Mucosa of stomach (tissue), 1 donor: Measurements from ENCODE around the gene BMPR1A.

ENCODE experiments used
- H3K27me3 ChIP-seq: one replicate; pipeline ENCODE4 v1.7.0; 2013; ENCODE audit warnings: mild to moderate bottlenecking, low read length; ENCODE audit not compliant: control insufficient read depth, insufficient read depth
- H3K36me3 ChIP-seq: one replicate; pipeline ENCODE4 v1.7.0; 2013; ENCODE audit warnings: low read length; ENCODE audit not compliant: control insufficient read depth, insufficient read depth
- H3K4me1 ChIP-seq: one replicate; pipeline ENCODE4 v1.7.0; 2013; ENCODE audit warnings: mild to moderate bottlenecking, low read length; ENCODE audit not compliant: control insufficient read depth, insufficient read depth
- H3K4me3 ChIP-seq: one replicate; pipeline ENCODE4 v1.7.0; 2013; ENCODE audit warnings: low read length
- H3K9ac ChIP-seq: one replicate; pipeline ENCODE4 v1.7.0; 2013; ENCODE audit warnings: mild to moderate bottlenecking, low read length, moderate library complexity
- H3K9me3 ChIP-seq: one replicate; pipeline ENCODE4 v1.7.0; 2013; ENCODE audit warnings: mild to moderate bottlenecking, low read length, moderate library complexity; ENCODE audit not compliant: control insufficient read depth
- donor health status: Pancreatic carcinoma.

Gene BMPR1A

GRCh38 chr10:86755740-86756510 lies 494 bp upstream of the BMPR1A start:
- peaks cover 11% of the 10 kb centered on the region for H3K4me1 ChIP-seq
- H3K4me3 ChIP-seq = peak overlapping the region; percentile 57
- no peaks in the 10 kb centered on the region for H3K9me3 ChIP-seq
- H3K9ac ChIP-seq = peak overlapping the region; percentile 76
- no peaks in the 10 kb centered on the region for H3K36me3 ChIP-seq
- H3K27me3 ChIP-seq = no peaks in the 10 kb centered on the region

DNA sequence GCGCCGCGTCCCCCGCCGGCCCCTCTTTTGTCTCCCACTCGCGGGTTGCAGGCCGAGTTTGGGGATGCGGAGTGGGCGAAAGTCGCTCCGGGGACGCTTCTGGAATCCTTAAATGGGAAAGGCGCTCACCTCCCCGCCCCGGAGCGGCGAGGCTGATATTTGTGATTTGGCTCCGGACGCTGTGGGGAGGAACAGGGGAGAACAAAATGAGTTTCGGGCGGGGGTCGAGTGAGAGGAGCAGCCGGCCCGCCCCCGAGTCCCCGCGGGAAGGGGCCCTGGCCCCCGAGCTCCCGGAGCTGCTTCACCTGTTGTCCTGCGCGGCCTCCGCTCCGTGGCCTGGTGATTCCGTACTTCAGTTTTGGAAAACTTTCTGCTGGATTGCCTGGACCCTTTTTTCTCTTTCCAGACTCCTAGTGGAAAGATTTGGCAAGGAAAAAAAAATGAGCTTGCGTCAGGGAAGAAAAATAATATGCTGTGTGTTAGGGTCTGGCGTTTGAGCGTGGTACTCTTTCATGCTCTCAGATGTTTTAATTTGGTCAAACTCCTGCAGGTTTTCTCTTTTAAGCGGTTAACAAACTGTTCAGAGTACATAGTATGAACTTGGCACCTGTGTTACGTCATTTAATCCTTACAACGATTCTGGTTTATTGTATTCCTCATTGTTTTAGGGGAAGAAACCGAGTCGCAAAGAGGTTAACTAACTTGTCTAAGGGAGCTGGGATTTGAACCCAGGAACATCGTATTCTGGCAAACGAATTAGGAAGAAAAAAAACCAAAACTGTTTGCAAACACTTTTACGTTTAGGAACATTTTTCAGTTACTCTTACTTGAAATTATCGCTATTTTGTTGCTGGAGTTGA lies 924 bp downstream of the BMPR1A start:
- Histone ChIP-seq H3K36me3 (no peaks in the 10 kb centered on the region), H3K27me3 (no peaks in the 10 kb centered on the region), H3K4me1 (peaks cover 11% of the 10 kb centered on the region), H3K4me3 (peak overlapping the region; percentile 42), H3K9ac (peak overlapping the region; percentile 81), H3K9me3 (no peaks in the 10 kb centered on the region)

DNA sequence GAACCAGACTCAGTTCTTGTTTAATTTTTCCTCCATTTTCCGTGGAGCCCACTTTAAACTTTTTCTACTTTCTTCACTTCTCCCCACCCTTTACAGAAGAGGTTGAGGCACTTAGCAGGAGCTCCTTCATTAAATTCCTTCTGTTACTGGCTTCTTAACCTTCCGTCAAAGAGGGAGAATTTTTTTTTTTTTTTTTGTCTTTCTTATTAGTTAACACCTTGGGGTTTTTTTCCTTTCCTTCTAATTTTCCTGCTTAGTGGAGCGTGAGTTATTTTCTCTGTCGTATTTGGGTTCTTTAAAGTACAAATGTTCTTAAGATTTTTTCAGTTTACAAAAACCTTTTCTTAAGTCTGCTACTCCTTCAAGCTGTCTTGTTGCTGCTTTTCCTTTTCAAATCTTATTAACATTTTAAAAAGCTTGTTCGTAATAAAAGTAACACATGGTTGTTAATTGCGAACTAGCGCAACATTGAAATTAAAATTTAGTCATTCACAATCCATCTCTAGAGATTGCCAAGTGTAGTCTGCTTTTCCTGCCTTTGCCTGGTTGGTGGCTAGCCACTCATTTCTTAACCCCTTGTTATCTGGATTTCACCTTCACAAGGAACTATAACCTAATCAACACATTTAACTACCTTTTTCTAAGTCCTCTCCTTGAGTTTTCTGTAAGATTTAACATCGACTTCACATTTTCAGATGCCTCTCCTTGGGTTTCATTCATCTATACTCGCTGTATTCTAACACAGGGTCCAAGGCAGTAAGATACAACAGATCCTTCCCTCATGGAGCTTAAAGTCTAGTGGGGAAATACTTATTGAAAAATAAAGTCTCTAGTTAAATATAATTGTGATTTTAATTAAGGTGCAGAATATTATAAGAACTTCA lies 2.0 kb downstream of the BMPR1A start:
- no peaks in the 10 kb centered on the region for H3K27me3 ChIP-seq
- H3K36me3 ChIP-seq = no peaks in the 10 kb centered on the region
- no peaks in the 10 kb centered on the region for H3K9me3 ChIP-seq
- no peak overlapping the region for H3K4me3 ChIP-seq
- peaks cover 7% of the 10 kb centered on the region for H3K4me1 ChIP-seq
- H3K9ac ChIP-seq = peak overlapping the region; percentile 81

- Histone ChIP-seq H3K36me3 (no peaks in the 10 kb centered on the region), H3K4me3 (no peak overlapping the region), H3K9me3 (no peaks in the 10 kb centered on the region), H3K4me1 (peaks cover 7% of the 10 kb centered on the region), H3K27me3 (no peaks in the 10 kb centered on the region), H3K9ac (no peak overlapping the region)
These were observed 2.8 kb downstream of the BMPR1A start for GRCh38 chr10:86759073-86759672.

- no peaks in the 10 kb centered on the region for H3K9me3 ChIP-seq
These were observed 7.0 kb downstream of the BMPR1A start for GRCh38 chr10:86763404-86763803.

DNA sequence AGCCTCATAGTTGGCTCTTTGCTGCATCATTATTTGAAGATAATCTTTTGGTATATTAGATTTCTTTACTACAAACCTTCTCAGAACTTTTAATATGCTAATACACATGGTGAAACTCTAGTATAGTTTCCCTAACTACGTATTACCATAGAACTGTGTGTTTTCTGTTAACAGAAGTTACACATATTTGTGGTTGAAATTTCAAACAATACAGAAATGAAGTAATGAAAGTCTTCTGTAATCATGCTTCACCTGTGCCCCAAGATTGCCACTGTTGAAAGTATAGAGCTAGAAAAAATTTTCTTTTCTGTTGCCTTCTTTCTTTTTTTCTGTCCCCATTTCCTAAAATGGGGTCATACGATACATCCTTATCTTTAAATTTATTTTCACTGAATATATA lies 9.1 kb downstream of the BMPR1A start:
- H3K9ac ChIP-seq = no peak overlapping the region
- H3K27me3 ChIP-seq = no peaks in the 10 kb centered on the region
- H3K4me3 ChIP-seq = no peak overlapping the region
- H3K4me1 ChIP-seq = peaks cover 8% of the 10 kb centered on the region
- H3K36me3 ChIP-seq = no peaks in the 10 kb centered on the region
- H3K9me3 ChIP-seq = no peaks in the 10 kb centered on the region

More at GRCh38 chr10:86763404-86763803, 7.0 kb downstream of the BMPR1A start:
- no peak overlapping the region for H3K4me3 ChIP-seq
- no peaks in the 10 kb centered on the region for H3K27me3 ChIP-seq
- H3K4me1 ChIP-seq = peaks cover 5% of the 10 kb centered on the region
- H3K36me3 ChIP-seq = no peaks in the 10 kb centered on the region
- H3K9ac ChIP-seq = no peak overlapping the region

- H3K9ac ChIP-seq = no peak overlapping the region
- H3K4me1 ChIP-seq = peaks cover 8% of the 10 kb centered on the region
- no peaks in the 10 kb centered on the region for H3K36me3 ChIP-seq
- H3K4me3 ChIP-seq = no peak overlapping the region
- H3K27me3 ChIP-seq = no peaks in the 10 kb centered on the region
- H3K9me3 ChIP-seq = no peaks in the 10 kb centered on the region
These were observed 12.1 kb downstream of the BMPR1A start for GRCh38 chr10:86768412-86769062.

DNA sequence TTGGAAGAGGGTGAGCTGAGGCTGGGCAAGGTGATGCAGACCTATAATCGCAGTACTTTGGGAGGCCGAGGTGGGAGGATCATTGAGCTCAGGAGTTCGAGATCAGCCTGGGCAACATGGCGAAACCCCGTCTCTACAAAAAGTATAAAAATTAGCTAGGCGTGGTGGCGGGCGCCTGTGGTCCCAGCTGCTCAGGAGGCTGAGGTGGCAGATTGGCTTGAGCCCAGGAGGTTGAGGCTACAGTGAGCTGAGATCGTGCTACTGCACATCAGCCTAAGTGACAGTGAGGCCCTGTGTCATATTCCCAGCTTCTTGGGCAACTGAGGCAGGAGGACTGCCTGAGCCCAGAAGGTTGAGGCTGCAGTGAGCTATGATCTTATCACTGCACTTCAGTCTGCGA lies 13.6 kb downstream of the BMPR1A start:
- peaks cover 13% of the 10 kb centered on the region for H3K4me1 ChIP-seq

DNA sequence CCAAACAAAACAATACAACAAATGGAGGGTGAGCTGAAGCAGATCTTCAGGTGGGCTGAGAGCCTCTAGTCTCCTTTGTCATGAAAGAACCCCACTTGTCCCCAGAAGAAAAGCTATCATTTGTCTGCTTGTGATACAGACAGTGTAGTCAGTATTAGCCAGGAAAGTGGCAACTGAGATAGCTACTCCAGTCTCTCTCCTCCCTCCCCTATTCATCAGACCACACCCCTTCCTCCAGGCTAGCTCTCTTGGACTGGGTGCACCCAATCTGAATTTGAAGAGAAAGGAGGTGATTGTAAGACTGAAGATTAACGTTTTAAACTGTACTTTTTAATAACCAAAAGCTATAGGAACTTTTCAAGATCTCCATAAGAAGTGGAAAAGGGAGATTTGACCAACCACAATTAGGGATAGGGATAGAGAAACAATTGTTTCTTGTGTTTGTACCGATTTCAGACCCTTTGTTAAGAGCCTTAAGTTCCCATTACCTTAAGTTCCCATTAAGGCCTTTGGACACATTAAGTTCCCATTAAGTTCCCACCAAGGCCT lies 14.1 kb downstream of the BMPR1A start:
- no peaks in the 10 kb centered on the region for H3K36me3 ChIP-seq
- H3K9me3 ChIP-seq = no peaks in the 10 kb centered on the region
- H3K4me1 ChIP-seq = peaks cover 18% of the 10 kb centered on the region

More for the DNA sequence above, 13.6 kb downstream of the BMPR1A start:
- Histone ChIP-seq H3K27me3 (no peaks in the 10 kb centered on the region), H3K9ac (no peak overlapping the region), H3K36me3 (no peaks in the 10 kb centered on the region), H3K4me3 (no peak overlapping the region), H3K9me3 (no peaks in the 10 kb centered on the region)

GRCh38 chr10:86773498-86773897 lies 17.1 kb downstream of the BMPR1A start:
- Histone ChIP-seq H3K27me3 (no peaks in the 10 kb centered on the region), H3K36me3 (no peaks in the 10 kb centered on the region), H3K9me3 (no peaks in the 10 kb centered on the region), H3K4me1 (peaks cover 21% of the 10 kb centered on the region), H3K4me3 (no peak overlapping the region), H3K9ac (no peak overlapping the region)

More for the DNA sequence above, 14.1 kb downstream of the BMPR1A start:
- no peak overlapping the region for H3K9ac ChIP-seq
- H3K4me3 ChIP-seq = no peak overlapping the region
- no peaks in the 10 kb centered on the region for H3K27me3 ChIP-seq
